ENCODE measurements around the gene NRXN2. TPM values are rescaled to one million over a fixed set of nuclear protein-coding genes. Genes with fewer than 3 reads are reported as not detected.

The NRXN2 gene
- total RNA-seq, 1 experiment from 2014 or later: not detected

- DNase-seq (ENCODE audit: low read depth): peak; percentile 45
These were observed 20.9 kb upstream of the NRXN2 start, which contains the start of gene RASGRP2 for GRCh38 chr11:64743591-64744543. TSS of gene RASGRP2 (minus strand) at chr11:64744142. CDS start at chr11:64742866, 1,276 bp downstream.

GRCh38 chr11:64742889-64743590, 20.0 kb upstream of the NRXN2 start:
- no peak for DNase-seq (ENCODE audit: low read depth)

DNA sequence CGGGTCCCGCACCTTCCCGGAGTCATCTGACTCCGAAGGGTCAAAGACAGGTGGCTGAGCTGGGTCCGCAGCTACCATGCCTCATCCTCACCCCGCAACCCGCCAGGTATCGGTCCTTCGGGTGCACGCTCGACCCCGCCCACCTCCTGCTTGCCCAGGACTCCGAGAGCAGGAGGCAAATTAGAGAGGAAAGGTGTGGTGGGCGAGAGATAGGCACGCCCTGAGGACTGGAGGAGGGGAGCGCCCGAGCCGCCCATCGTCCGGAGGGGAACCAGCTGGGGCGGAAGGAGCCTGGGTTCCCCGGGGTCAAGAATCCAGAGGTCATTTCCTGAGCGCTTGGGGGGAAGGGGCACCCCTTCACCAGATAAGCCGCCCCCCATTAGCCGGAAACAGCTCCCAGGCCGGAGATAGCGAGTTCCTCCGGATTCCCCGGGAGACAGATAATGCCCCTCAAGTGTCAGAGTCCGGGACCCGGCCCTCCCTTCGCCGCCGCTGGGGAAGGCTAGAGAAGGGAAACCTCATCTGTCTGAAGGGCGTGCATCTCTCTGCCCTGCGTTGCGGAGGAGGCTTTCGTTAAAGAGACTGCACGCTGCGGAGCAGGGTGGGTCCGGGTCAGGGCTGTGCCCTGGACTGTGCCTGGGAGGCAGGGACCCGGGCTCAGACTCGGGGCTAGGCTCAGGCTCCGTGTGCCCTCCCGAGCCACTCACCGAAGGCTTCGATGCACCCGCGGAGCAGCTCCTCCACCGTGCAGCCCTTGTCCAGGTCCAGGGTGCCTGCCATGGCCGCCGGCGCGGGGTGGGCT, 19.3 kb upstream of the NRXN2 start:
- DNase-seq (ENCODE audit: low read depth): no peak

- no peak for DNase-seq (ENCODE audit: low read depth)
These were observed 18.5 kb upstream of the NRXN2 start for GRCh38 chr11:64741375-64742086.

- DNase-seq (ENCODE audit: low read depth): no peak
These were observed 16.9 kb upstream of the NRXN2 start for GRCh38 chr11:64739871-64740270.

- DNase-seq (ENCODE audit: low read depth): no peak
These were observed 13.7 kb upstream of the NRXN2 start for GRCh38 chr11:64736654-64737053.

DNA sequence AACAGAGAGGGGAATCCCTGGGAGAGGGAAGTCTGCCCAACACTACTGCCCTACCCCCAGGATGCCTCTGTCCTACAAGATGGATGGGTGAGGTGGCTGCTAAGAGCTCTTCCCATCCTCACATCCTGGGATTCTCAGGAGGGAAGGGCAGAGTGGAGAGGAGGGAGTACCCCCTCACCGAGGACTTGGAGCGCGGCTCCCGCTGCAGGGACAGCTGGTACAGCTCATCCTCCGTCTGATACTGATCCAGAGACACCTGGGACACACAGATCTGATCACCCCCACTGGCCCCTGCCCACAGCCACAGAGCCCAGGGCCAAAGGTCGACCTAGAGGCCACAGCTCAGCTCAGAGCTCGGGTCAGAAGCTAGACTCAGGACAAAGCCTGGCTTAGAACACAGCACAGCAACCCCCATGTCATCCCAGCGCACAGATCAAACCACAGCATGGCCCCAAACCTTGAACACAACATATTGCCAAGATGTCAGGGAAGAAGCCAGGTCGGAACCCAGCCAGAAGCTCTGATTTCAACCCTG, 12.8 kb upstream of the NRXN2 start:
- DNase-seq (ENCODE audit: low read depth): no peak

GRCh38 chr11:64734811-64735724, 12.1 kb upstream of the NRXN2 start:
- no peak for DNase-seq (ENCODE audit: low read depth)

- no peak for DNase-seq (ENCODE audit: low read depth)
These were observed 8.6 kb upstream of the NRXN2 start for GRCh38 chr11:64731601-64732000.

- no peak for DNase-seq (ENCODE audit: low read depth)
These were observed 6.9 kb upstream of the NRXN2 start for GRCh38 chr11:64729851-64730382.

GRCh38 chr11:64728757-64729365, 5.9 kb upstream of the NRXN2 start:
- DNase-seq (ENCODE audit: low read depth): no peak

DNA sequence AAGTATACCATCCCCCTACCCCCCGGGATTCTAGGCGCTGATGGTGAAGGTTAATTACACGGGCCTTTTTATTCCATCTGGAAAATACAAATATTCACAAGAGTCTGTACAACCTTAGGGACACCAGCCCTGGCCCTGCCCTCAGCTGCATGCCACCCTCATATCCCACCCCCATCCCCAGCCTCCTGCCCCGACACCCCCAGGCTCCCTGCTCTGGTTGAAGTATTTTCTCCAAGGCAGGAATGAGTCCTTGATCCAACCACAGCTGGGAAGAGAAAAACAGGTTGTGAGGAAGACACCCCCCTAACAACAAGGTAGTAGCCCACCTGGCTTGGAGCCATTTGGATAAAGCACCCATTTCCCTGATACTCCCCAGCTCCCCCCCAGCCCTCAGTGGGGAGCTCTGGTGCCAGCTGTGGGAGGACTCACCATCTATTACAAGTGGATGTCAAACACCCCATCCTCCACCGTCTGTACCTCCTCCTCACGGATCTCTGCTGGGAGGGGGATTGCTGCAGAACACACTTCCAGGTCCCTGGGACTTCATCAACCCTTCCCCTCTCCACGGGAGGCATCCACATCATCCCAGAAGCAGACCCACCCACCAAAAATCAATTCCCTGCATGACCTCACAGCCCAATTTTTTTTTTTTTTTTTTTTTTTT, 4.0 kb upstream of the NRXN2 start:
- no peak for DNase-seq (ENCODE audit: low read depth)

GRCh38 chr11:64726211-64726641, 3.2 kb upstream of the NRXN2 start:
- DNase-seq (ENCODE audit: low read depth): no peak

GRCh38 chr11:64724863-64725532, 2.0 kb upstream of the NRXN2 start:
- DNase-seq (ENCODE audit: low read depth): no peak

DNA sequence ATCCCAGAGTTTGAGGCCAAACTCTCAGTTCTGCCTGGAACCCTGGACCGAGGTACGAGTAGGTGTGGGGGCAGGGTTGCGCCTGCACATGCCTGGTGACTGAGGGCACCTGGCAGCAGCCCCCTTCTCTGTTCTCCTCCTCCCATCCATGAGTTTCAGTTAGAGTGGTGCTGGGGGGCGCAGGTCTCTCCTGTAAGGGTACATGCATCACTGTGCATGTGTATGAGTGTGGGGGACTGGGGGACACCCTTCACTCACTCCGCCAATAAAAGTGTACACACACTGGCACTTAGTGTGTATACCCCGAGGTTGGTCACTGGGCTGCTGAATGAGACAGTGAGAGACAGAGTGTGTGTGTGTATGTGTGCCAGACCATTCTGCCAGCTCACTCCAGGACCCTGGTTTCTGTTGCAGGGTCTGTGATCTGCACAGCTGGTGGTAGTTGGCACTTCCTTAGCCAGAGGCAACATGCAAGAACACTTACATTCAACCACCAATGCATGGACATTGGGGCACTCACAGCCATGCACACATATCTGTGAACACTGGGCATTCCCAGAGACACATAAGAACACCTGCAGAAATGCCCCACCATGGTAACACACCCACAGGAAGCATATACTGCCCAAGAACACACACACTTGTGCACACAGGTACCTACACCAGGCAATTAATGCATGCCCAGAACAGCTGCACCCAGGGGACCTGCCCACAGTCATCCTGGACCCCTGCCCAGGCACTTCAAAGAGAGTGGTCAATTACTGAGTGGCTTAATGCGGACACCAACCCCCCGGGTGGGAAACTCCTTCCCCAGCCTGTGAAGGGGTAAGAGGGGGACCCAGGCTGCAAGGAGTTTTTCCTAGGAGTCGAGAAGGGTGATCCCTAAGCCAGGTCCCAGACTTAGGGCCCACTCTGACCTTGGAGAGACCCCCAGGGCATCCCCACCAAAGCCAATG, 1.2 kb upstream of the NRXN2 start:
- DNase-seq (ENCODE audit: low read depth): no peak

DNA sequence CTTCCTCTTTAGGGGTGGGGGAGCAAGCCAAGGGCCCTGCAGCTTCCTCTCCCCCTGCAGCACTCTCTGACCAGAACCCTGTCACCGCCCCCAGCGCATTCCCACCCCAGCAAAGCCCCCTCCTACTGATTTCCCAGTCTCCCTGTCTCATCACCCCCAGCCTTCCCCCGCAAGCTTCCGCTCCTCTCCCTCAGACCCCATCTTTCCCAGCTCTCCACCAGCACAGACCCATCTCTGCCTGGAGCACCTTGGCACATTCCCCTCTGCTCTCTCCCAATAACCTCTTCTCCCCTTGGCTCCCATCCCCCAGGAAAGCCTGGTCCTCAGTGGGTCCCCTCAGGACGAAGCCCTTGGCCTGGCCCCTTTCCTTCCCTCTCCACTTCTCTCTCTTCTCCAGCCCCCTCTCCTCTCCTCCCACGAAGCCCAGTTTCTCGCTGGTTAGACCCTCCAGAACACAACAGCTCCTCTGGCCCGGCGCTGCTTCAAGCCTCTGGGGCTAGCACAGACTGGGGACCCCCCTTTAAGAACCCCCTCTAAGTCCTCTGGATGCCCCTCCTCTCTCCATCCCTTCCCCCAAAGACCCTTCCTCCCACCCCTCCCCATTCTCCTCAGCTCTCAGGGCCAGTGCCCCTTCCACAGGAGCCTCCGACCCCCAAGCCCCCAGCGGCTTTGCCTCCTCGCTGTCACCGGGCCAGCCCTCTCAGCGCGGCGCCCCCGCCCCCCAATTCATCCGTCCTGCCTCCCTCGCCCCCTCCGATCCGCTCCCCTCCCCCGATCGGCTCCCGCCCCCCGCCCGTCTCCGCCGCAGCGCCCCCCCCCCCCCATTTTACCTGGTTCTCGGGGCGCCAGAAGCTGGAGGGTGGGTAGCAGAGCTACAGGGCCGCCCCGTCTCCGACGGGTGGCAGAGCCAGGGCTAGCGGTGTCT, 594 bp downstream of the NRXN2 start:
- DNase-seq (ENCODE audit: low read depth): no peak
